HG02610 (cell line): ENCODE data around the gene CAPN14.
"Not testable (repeated sequence)": the region's sequence is repeated elsewhere in the genome, so short reads cannot be mapped to it uniquely, and the experiment has no call there.

ENCODE experiments used
- ATAC-seq: cut with Tn5 transposase; IDR thresholded peaks from one replicate; pipeline ENCODE4 v1.9.1; 2021; ENCODE audit warnings: mild to moderate bottlenecking, moderate library complexity; ENCODE audit not compliant: unreplicated experiment

The CAPN14 gene

GRCh38 chr2:31199206-31199605 is 18.1 kb downstream of the CAPN14 start:
- ATAC-seq, result no peak

GRCh38 chr2:31197669-31198068 is 19.6 kb downstream of the CAPN14 start:
- ATAC-seq, result no peak

GRCh38 chr2:31197166-31197565 is 20.1 kb downstream of the CAPN14 start:
- no peak for ATAC-seq

GRCh38 chr2:31196622-31197021 is 20.7 kb downstream of the CAPN14 start:
- no peak for ATAC-seq

GRCh38 chr2:31193806-31194205 is 23.5 kb downstream of the CAPN14 start:
- ATAC-seq, result no peak

GRCh38 chr2:31192851-31193392 is 24.4 kb downstream of the CAPN14 start:
- no peak for ATAC-seq

GRCh38 chr2:31192396-31192795 is 24.9 kb downstream of the CAPN14 start:
- no peak for ATAC-seq

- ATAC-seq, result no peak
Observed at GRCh38 chr2:31191931-31192330, 25.4 kb downstream of the CAPN14 start.

GRCh38 chr2:31190188-31190587 is 27.1 kb downstream of the CAPN14 start:
- no peak for ATAC-seq

- no peak for ATAC-seq
Observed at GRCh38 chr2:31189141-31189540, 28.2 kb downstream of the CAPN14 start.

GRCh38 chr2:31188131-31188530 is 29.2 kb downstream of the CAPN14 start:
- ATAC-seq, result no peak

- ATAC-seq, result no peak
Observed at GRCh38 chr2:31187166-31187565, 30.1 kb downstream of the CAPN14 start.

GRCh38 chr2:31183973-31184372 is 33.3 kb downstream of the CAPN14 start:
- not testable (repeated sequence) for ATAC-seq

- ATAC-seq, result no peak
Observed at GRCh38 chr2:31176742-31177141, 40.6 kb downstream of the CAPN14 start.

GRCh38 chr2:31171142-31171541 is 46.2 kb downstream of the CAPN14 start:
- no peak for ATAC-seq

GRCh38 chr2:31170071-31170698 is 47.1 kb downstream of the CAPN14 start:
- ATAC-seq, result peak; percentile 75

- no peak for ATAC-seq
Observed at GRCh38 chr2:31168291-31168690, 49.0 kb downstream of the CAPN14 start.

- ATAC-seq, result no peak
Observed at GRCh38 chr2:31166925-31167324, 50.4 kb downstream of the CAPN14 start.

GRCh38 chr2:31163011-31163539 is 54.2 kb downstream of the CAPN14 start:
- no peak for ATAC-seq

- no peak for ATAC-seq
Observed at GRCh38 chr2:31161637-31162036, 55.7 kb downstream of the CAPN14 start.

- no peak for ATAC-seq
Observed at GRCh38 chr2:31151501-31151900, 65.8 kb downstream of the CAPN14 start.

- no peak for ATAC-seq
Observed at GRCh38 chr2:31150120-31150670, 67.1 kb downstream of the CAPN14 start.
